Measurements from ENCODE around the gene SCG5.

SCG5 gene

GRCh38 chr15:32675466-32675865, 34.0 kb downstream of the SCG5 start:
- Histone ChIP-seq H3K4me1 (ENCODE audit: control insufficient read depth in 5 of 5, insufficient read depth in 5 of 5, low read length in 5 of 5) (no peaks in the 10 kb centered on the region), H3K4me3 (ENCODE audit: low read depth in 1 of 5, low read length in 5 of 5) (no peak overlapping the region), H3K36me3 (ENCODE audit: control insufficient read depth in 5 of 5, insufficient read depth in 5 of 5, low read length in 5 of 5) (no peaks in the 10 kb centered on the region), H3K9me3 (ENCODE audit: control insufficient read depth in 5 of 5, low read length in 5 of 5) (no peaks in the 10 kb centered on the region), H3K9ac (ENCODE audit: low read length in 5 of 5) (no peak overlapping the region), H3K27ac (ENCODE audit: low read depth, low read length) (no peak overlapping the region), H3K27me3 (ENCODE audit: control insufficient read depth in 5 of 5, insufficient read depth in 4 of 5, low read length in 5 of 5) (no peaks in the 10 kb centered on the region)

- Histone ChIP-seq H3K27me3 (ENCODE audit: control insufficient read depth in 5 of 5, insufficient read depth in 4 of 5, low read length in 5 of 5) (no peaks in the 10 kb centered on the region), H3K27ac (ENCODE audit: low read depth, low read length) (no peak overlapping the region), H3K4me3 (ENCODE audit: low read depth in 1 of 5, low read length in 5 of 5) (no peak overlapping the region), H3K36me3 (ENCODE audit: control insufficient read depth in 5 of 5, insufficient read depth in 5 of 5, low read length in 5 of 5) (no peaks in the 10 kb centered on the region), H3K9me3 (ENCODE audit: control insufficient read depth in 5 of 5, low read length in 5 of 5) (no peaks in the 10 kb centered on the region), H3K9ac (ENCODE audit: low read length in 5 of 5) (no peak overlapping the region), H3K4me1 (ENCODE audit: control insufficient read depth in 5 of 5, insufficient read depth in 5 of 5, low read length in 5 of 5) (no peaks in the 10 kb centered on the region)
These were observed 34.7 kb downstream of the SCG5 start for GRCh38 chr15:32676169-32676568.

GRCh38 chr15:32677238-32677750, 35.8 kb downstream of the SCG5 start:
- Histone ChIP-seq H3K9ac (ENCODE audit: low read length in 5 of 5) (no peak overlapping the region), H3K4me1 (ENCODE audit: control insufficient read depth in 5 of 5, insufficient read depth in 5 of 5, low read length in 5 of 5) (peaks cover 0 to 6% (median 4%) of the 10 kb centered on the region in 5 donors), H3K36me3 (ENCODE audit: control insufficient read depth in 5 of 5, insufficient read depth in 5 of 5, low read length in 5 of 5) (no peaks in the 10 kb centered on the region), H3K4me3 (ENCODE audit: low read depth in 1 of 5, low read length in 5 of 5) (no peak overlapping the region), H3K27me3 (ENCODE audit: control insufficient read depth in 5 of 5, insufficient read depth in 4 of 5, low read length in 5 of 5) (no peaks in the 10 kb centered on the region), H3K27ac (ENCODE audit: low read depth, low read length) (no peak overlapping the region), H3K9me3 (ENCODE audit: control insufficient read depth in 5 of 5, low read length in 5 of 5) (no peaks in the 10 kb centered on the region)

- no peak overlapping the region for H3K4me3 ChIP-seq (ENCODE audit: low read depth in 1 of 5, low read length in 5 of 5)
- no peaks in the 10 kb centered on the region for H3K27me3 ChIP-seq (ENCODE audit: control insufficient read depth in 5 of 5, insufficient read depth in 4 of 5, low read length in 5 of 5)
- H3K27ac ChIP-seq (ENCODE audit: low read depth, low read length): no peak overlapping the region
- H3K9me3 ChIP-seq (ENCODE audit: control insufficient read depth in 5 of 5, low read length in 5 of 5): no peaks in the 10 kb centered on the region
- H3K9ac ChIP-seq (ENCODE audit: low read length in 5 of 5): no peak overlapping the region
- H3K36me3 ChIP-seq (ENCODE audit: control insufficient read depth in 5 of 5, insufficient read depth in 5 of 5, low read length in 5 of 5): no peaks in the 10 kb centered on the region
- H3K4me1 ChIP-seq (ENCODE audit: control insufficient read depth in 5 of 5, insufficient read depth in 5 of 5, low read length in 5 of 5): peaks cover 0 to 21% (median 17%) of the 10 kb centered on the region in 5 donors
These were observed 37.8 kb downstream of the SCG5 start for GRCh38 chr15:32679298-32679690.

- no peak overlapping the region for H3K27ac ChIP-seq (ENCODE audit: low read depth, low read length)
- peaks cover 3 to 24% (median 18%) of the 10 kb centered on the region in 5 donors for H3K4me1 ChIP-seq (ENCODE audit: control insufficient read depth in 5 of 5, insufficient read depth in 5 of 5, low read length in 5 of 5)
- H3K4me3 ChIP-seq (ENCODE audit: low read depth in 1 of 5, low read length in 5 of 5): no peak overlapping the region
These were observed 41.1 kb downstream of the SCG5 start for GRCh38 chr15:32682569-32682968.

GRCh38 chr15:32682977-32683630, 41.6 kb downstream of the SCG5 start:
- Histone ChIP-seq H3K4me3 (ENCODE audit: low read depth in 1 of 5, low read length in 5 of 5) (no peak overlapping the region), H3K27ac (ENCODE audit: low read depth, low read length) (no peak overlapping the region), H3K9me3 (ENCODE audit: control insufficient read depth in 5 of 5, low read length in 5 of 5) (no peaks in the 10 kb centered on the region), H3K9ac (ENCODE audit: low read length in 5 of 5) (no peak overlapping the region), H3K4me1 (ENCODE audit: control insufficient read depth in 5 of 5, insufficient read depth in 5 of 5, low read length in 5 of 5) (peaks cover 3 to 24% (median 18%) of the 10 kb centered on the region in 5 donors), H3K36me3 (ENCODE audit: control insufficient read depth in 5 of 5, insufficient read depth in 5 of 5, low read length in 5 of 5) (no peaks in the 10 kb centered on the region), H3K27me3 (ENCODE audit: control insufficient read depth in 5 of 5, insufficient read depth in 4 of 5, low read length in 5 of 5) (no peaks in the 10 kb centered on the region)

More at GRCh38 chr15:32682569-32682968, 41.1 kb downstream of the SCG5 start:
- no peaks in the 10 kb centered on the region for H3K9me3 ChIP-seq (ENCODE audit: control insufficient read depth in 5 of 5, low read length in 5 of 5)
- H3K9ac ChIP-seq (ENCODE audit: low read length in 5 of 5): no peak overlapping the region
- no peaks in the 10 kb centered on the region for H3K36me3 ChIP-seq (ENCODE audit: control insufficient read depth in 5 of 5, insufficient read depth in 5 of 5, low read length in 5 of 5)
- H3K27me3 ChIP-seq (ENCODE audit: control insufficient read depth in 5 of 5, insufficient read depth in 4 of 5, low read length in 5 of 5): no peaks in the 10 kb centered on the region

- Histone ChIP-seq H3K36me3 (ENCODE audit: control insufficient read depth in 5 of 5, insufficient read depth in 5 of 5, low read length in 5 of 5) (no peaks in the 10 kb centered on the region), H3K27me3 (ENCODE audit: control insufficient read depth in 5 of 5, insufficient read depth in 4 of 5, low read length in 5 of 5) (no peaks in the 10 kb centered on the region), H3K4me3 (ENCODE audit: low read depth in 1 of 5, low read length in 5 of 5) (no peak overlapping the region), H3K9ac (ENCODE audit: low read length in 5 of 5) (no peak overlapping the region), H3K9me3 (ENCODE audit: control insufficient read depth in 5 of 5, low read length in 5 of 5) (no peaks in the 10 kb centered on the region), H3K4me1 (ENCODE audit: control insufficient read depth in 5 of 5, insufficient read depth in 5 of 5, low read length in 5 of 5) (peaks cover 3 to 24% (median 18%) of the 10 kb centered on the region in 5 donors), H3K27ac (ENCODE audit: low read depth, low read length) (no peak overlapping the region)
These were observed 42.5 kb downstream of the SCG5 start for GRCh38 chr15:32683906-32684584.

- Histone ChIP-seq H3K9me3 (ENCODE audit: control insufficient read depth in 5 of 5, low read length in 5 of 5) (no peaks in the 10 kb centered on the region), H3K36me3 (ENCODE audit: control insufficient read depth in 5 of 5, insufficient read depth in 5 of 5, low read length in 5 of 5) (no peaks in the 10 kb centered on the region), H3K27me3 (ENCODE audit: control insufficient read depth in 5 of 5, insufficient read depth in 4 of 5, low read length in 5 of 5) (no peaks in the 10 kb centered on the region), H3K4me1 (ENCODE audit: control insufficient read depth in 5 of 5, insufficient read depth in 5 of 5, low read length in 5 of 5) (peaks cover 3 to 24% (median 18%) of the 10 kb centered on the region in 5 donors), H3K4me3 (ENCODE audit: low read depth in 1 of 5, low read length in 5 of 5) (no peak overlapping the region), H3K27ac (ENCODE audit: low read depth, low read length) (no peak overlapping the region), H3K9ac (ENCODE audit: low read length in 5 of 5) (no peak overlapping the region)
These were observed 44.1 kb downstream of the SCG5 start for GRCh38 chr15:32685576-32685975.

- Histone ChIP-seq H3K27me3 (ENCODE audit: control insufficient read depth in 5 of 5, insufficient read depth in 4 of 5, low read length in 5 of 5) (peaks cover 0 to 3% (median 0%) of the 10 kb centered on the region in 5 donors), H3K9ac (ENCODE audit: low read length in 5 of 5) (no peak overlapping the region), H3K27ac (ENCODE audit: low read depth, low read length) (no peak overlapping the region), H3K9me3 (ENCODE audit: control insufficient read depth in 5 of 5, low read length in 5 of 5) (no peaks in the 10 kb centered on the region), H3K4me3 (ENCODE audit: low read depth in 1 of 5, low read length in 5 of 5) (no peak overlapping the region), H3K4me1 (ENCODE audit: control insufficient read depth in 5 of 5, insufficient read depth in 5 of 5, low read length in 5 of 5) (peaks cover 2 to 16% (median 12%) of the 10 kb centered on the region in 5 donors), H3K36me3 (ENCODE audit: control insufficient read depth in 5 of 5, insufficient read depth in 5 of 5, low read length in 5 of 5) (no peaks in the 10 kb centered on the region)
These were observed 46.0 kb downstream of the SCG5 start for GRCh38 chr15:32687556-32687955.

GRCh38 chr15:32688151-32688639, 46.7 kb downstream of the SCG5 start:
- Histone ChIP-seq H3K9ac (ENCODE audit: low read length in 5 of 5) (no peak overlapping the region), H3K36me3 (ENCODE audit: control insufficient read depth in 5 of 5, insufficient read depth in 5 of 5, low read length in 5 of 5) (no peaks in the 10 kb centered on the region), H3K27ac (ENCODE audit: low read depth, low read length) (no peak overlapping the region)

More at GRCh38 chr15:32688151-32688639, 46.7 kb downstream of the SCG5 start:
- H3K9me3 ChIP-seq (ENCODE audit: control insufficient read depth in 5 of 5, low read length in 5 of 5): no peaks in the 10 kb centered on the region
- H3K4me1 ChIP-seq (ENCODE audit: control insufficient read depth in 5 of 5, insufficient read depth in 5 of 5, low read length in 5 of 5): peaks cover 2 to 10% (median 6%) of the 10 kb centered on the region in 5 donors
- peaks cover 0 to 3% (median 0%) of the 10 kb centered on the region in 5 donors for H3K27me3 ChIP-seq (ENCODE audit: control insufficient read depth in 5 of 5, insufficient read depth in 4 of 5, low read length in 5 of 5)
- no peak overlapping the region for H3K4me3 ChIP-seq (ENCODE audit: low read depth in 1 of 5, low read length in 5 of 5)
